HEK293T (cell line): ENCODE measurements around the gene EEF2K.

Experiments used
- ARNT ChIP-seq: fragments of 450-650 bp; IDR thresholded peaks from 2 replicates; pipeline ENCODE4 v1.6.1; 2017; ENCODE audit warnings: mild to moderate bottlenecking
- BHLHE40 ChIP-seq: fragments of 450-650 bp; IDR thresholded peaks from 2 replicates; pipeline ENCODE4 v1.6.1; 2016; ENCODE audit warnings: mild to moderate bottlenecking, moderate library complexity, borderline replicate concordance
- FOXA1 ChIP-seq: fragments of 450-650 bp; IDR thresholded peaks from 2 replicates; pipeline ENCODE4 v1.6.1; 2016; ENCODE audit warnings: mild to moderate bottlenecking
- SP1 ChIP-seq: fragments of 450-650 bp; IDR thresholded peaks from 2 replicates; pipeline ENCODE4 v1.6.1; 2017
- SUZ12 ChIP-seq: fragments of 450-650 bp; IDR thresholded peaks from 2 replicates; pipeline ENCODE4 v1.6.1; 2016; ENCODE audit warnings: mild to moderate bottlenecking
- ZNF384 ChIP-seq: fragments of 450-650 bp; IDR thresholded peaks from 2 replicates; pipeline ENCODE4 v1.6.1; 2016

DNA sequence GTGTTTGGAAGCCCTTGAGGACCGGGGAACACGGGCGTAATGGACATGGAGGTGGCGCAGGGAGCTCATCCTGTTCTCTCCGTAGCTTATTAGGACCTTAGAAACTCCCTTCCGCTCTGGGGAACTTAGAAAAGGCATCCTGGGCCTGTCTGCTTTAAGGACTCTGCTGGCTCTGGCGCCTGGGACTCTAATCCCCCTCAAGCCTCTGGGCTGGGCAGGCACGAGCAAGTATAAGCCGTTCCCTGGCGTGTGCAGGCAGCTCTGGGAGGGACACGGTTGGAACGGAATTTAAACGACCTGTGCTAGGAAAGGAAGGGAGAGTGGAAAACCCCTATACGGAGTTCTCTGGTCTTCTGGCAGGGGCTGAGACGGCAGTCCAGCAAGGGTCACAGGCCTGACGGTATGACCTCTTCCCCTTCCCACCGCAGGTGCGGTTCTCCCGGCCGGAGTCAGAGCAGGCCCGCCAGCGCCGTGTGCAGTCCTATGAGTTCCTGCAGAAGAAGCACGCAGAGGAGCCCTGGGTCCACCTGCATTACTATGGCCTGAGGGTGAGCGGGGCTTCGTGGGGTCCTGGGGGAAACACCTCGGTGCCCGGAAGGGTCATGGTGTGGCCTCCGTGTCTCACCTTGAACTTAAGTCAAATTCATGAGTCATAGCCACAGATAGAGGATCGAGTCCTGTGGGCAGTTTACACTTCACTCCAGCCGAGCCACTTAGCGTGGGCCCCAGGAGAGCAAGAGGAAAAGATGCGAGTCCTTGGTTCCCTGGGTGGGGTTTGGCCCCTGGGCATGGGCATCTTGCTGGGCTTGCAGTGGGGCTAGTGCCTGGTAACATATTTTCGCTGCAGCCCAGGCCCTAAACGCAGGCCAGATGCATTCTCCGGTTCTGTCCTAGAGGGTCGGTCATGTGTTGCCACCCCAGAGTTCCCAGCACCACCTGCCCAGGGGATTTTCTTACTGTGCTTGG, 108.9 kb downstream of the EEF2K start:
- TF ChIP-seq SP1: no peak
- no peak for TF ChIP-seq FOXA1
- TF ChIP-seq ZNF384: no peak
- no peak for TF ChIP-seq SUZ12
- no peak for TF ChIP-seq BHLHE40
- no peak for TF ChIP-seq ARNT
